ENCODE measurements around the gene PRR5. TPM values are rescaled to one million over a fixed set of nuclear protein-coding genes. Genes with fewer than 3 reads are reported as not detected.
"Not testable (repeated sequence)": the region's sequence is repeated elsewhere in the genome, so short reads cannot be mapped to it uniquely, and the experiment has no call there.

The PRR5 gene
- total RNA-seq, 1 donor from 2014 or later = 4.0 TPM

DNA sequence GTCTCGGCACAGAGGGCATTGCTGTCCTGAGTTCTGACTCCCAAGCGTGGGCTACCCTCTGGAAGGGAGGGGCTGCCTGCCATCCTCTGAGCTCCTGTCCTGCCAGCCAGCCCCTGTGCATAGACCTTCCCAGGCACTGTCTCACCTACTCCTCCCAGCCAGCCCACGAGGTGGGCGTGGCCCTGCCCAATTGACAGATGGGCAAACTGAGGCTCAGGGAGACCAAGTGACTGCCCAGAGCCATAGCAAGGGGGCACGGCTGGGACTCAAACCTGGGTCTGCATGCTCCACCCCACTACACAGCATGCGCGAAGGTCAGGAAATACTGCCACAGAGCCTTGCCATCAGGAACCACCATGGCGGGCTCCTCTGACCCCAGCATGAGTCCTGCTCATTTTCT lies 29.4 kb upstream of the PRR5 start:
- Histone ChIP-seq H2AFZ (replicated peaks) (no peak overlapping the region), H3K27me3 (peaks cover 15% of the 10 kb centered on the region), H3K27ac (no peak overlapping the region), H3K9me3 (ENCODE audit: low read depth) (no peaks in the 10 kb centered on the region), H3K79me2 (ENCODE audit: low read depth) (no peaks in the 10 kb centered on the region), H3K4me2 (no peak overlapping the region), H3K4me3 (no peak overlapping the region), H3K9ac (no peak overlapping the region), H4K20me1 (ENCODE audit: low read depth) (no peaks in the 10 kb centered on the region), H3F3A (ENCODE audit: low read depth) (peaks cover 16% of the 10 kb centered on the region), H3K36me3 (no peaks in the 10 kb centered on the region), H3K4me1 (no peaks in the 10 kb centered on the region)
- Mint-ChIP-seq H3K4me3 (no peak overlapping the region), H3K9me3 (no peaks in the 10 kb centered on the region), H3K36me3 (no peaks in the 10 kb centered on the region), H3K4me1 (peaks cover 18% of the 10 kb centered on the region), H3K27ac (no peak overlapping the region), H3K27me3 (ENCODE audit: insufficient read depth, low read depth) (peaks cover 16% of the 10 kb centered on the region)
- TF ChIP-seq EZH2phosphoT487 (IDR thresholded peaks at IDR 0.05) = no peak
- no peak for TF ChIP-seq EZH2 (IDR thresholded peaks at IDR 0.05)
- TF ChIP-seq, protein P1, sequence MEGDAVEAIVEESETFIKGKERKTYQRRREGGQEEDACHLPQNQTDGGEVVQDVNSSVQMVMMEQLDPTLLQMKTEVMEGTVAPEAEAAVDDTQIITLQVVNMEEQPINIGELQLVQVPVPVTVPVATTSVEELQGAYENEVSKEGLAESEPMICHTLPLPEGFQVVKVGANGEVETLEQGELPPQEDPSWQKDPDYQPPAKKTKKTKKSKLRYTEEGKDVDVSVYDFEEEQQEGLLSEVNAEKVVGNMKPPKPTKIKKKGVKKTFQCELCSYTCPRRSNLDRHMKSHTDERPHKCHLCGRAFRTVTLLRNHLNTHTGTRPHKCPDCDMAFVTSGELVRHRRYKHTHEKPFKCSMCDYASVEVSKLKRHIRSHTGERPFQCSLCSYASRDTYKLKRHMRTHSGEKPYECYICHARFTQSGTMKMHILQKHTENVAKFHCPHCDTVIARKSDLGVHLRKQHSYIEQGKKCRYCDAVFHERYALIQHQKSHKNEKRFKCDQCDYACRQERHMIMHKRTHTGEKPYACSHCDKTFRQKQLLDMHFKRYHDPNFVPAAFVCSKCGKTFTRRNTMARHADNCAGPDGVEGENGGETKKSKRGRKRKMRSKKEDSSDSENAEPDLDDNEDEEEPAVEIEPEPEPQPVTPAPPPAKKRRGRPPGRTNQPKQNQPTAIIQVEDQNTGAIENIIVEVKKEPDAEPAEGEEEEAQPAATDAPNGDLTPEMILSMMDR (IDR thresholded peaks at IDR 0.05) = no peak
- no peak for DNase-seq (ENCODE audit: low spot score)

DNA sequence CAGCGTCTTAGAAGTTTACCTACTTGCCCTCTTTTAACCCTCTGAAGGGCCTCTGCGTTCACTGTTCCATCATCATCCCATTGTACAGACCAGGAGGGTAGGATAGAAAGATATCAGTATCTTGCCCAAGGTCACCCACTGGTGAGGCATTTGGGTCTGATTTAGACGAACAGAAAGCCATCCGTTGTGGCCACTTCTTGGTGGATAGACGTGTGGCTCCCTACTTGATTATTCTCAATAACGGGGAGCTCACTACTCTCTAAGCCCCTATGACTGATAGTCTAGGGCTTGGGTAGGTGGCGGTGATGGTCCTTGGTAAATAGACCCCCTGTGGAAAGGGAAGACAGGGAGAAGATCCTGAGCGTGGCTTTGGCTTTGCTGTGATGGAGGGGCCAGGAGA lies 28.6 kb upstream of the PRR5 start:
- Mint-ChIP-seq H3K36me3 (no peaks in the 10 kb centered on the region), H3K27ac (peak overlapping the region; percentile 16), H3K9me3 (no peaks in the 10 kb centered on the region), H3K4me1 (peaks cover 16% of the 10 kb centered on the region), H3K27me3 (ENCODE audit: insufficient read depth, low read depth) (peaks cover 15% of the 10 kb centered on the region), H3K4me3 (no peak overlapping the region)
- TF ChIP-seq EZH2 (IDR thresholded peaks at IDR 0.05) = no peak
- peaks cover 9% of the 10 kb centered on the region for H3F3A ChIP-seq (ENCODE audit: low read depth)
- H2AFZ ChIP-seq (replicated peaks) = no peak overlapping the region
- no peak overlapping the region for H3K4me3 ChIP-seq
- H3K9me3 ChIP-seq (ENCODE audit: low read depth) = no peaks in the 10 kb centered on the region
- no peak overlapping the region for H3K27ac ChIP-seq
- peaks cover 9% of the 10 kb centered on the region for H3K27me3 ChIP-seq
- DNase-seq (ENCODE audit: low spot score) = no peak
- no peak overlapping the region for H3K4me2 ChIP-seq
- no peaks in the 10 kb centered on the region for H3K79me2 ChIP-seq (ENCODE audit: low read depth)
- no peak overlapping the region for H3K9ac ChIP-seq
- no peaks in the 10 kb centered on the region for H3K36me3 ChIP-seq
- H4K20me1 ChIP-seq (ENCODE audit: low read depth) = no peaks in the 10 kb centered on the region
- no peaks in the 10 kb centered on the region for H3K4me1 ChIP-seq

DNA sequence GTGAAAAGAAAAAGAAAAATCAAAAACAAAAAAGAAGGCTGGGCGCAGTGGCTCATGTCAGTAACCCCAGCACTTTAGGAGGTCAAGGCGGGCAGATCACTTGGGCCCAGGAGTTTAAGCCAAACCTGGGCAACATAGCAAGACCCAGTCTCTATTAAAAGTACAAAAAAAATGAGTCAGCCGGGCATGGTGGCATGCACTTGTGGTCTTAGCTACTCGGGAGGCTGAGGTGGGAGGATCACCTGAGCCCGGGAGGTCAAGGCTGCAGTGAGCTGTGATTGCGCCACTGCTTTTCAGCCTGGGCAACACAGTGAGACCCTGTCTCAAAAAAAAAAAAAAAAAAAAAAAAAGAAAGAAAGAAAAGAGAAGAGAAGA lies 26.0 kb upstream of the PRR5 start:
- H3F3A ChIP-seq (ENCODE audit: low read depth); H2AFZ ChIP-seq (replicated peaks); H3K4me1 ChIP-seq; H3K9me3 ChIP-seq (ENCODE audit: low read depth); H3K27ac ChIP-seq; H3K27ac Mint-ChIP-seq; H3K9ac ChIP-seq; H3K27me3 ChIP-seq; H3K4me2 ChIP-seq; H3K4me3 Mint-ChIP-seq; H3K4me3 ChIP-seq; H3K27me3 Mint-ChIP-seq (ENCODE audit: insufficient read depth, low read depth); H3K36me3 Mint-ChIP-seq; H3K36me3 ChIP-seq; H3K9me3 Mint-ChIP-seq; H4K20me1 ChIP-seq (ENCODE audit: low read depth); DNase-seq (ENCODE audit: low spot score); H3K79me2 ChIP-seq (ENCODE audit: low read depth): not testable (repeated sequence)
- peaks cover 27% of the 10 kb centered on the region for H3K4me1 Mint-ChIP-seq

DNA sequence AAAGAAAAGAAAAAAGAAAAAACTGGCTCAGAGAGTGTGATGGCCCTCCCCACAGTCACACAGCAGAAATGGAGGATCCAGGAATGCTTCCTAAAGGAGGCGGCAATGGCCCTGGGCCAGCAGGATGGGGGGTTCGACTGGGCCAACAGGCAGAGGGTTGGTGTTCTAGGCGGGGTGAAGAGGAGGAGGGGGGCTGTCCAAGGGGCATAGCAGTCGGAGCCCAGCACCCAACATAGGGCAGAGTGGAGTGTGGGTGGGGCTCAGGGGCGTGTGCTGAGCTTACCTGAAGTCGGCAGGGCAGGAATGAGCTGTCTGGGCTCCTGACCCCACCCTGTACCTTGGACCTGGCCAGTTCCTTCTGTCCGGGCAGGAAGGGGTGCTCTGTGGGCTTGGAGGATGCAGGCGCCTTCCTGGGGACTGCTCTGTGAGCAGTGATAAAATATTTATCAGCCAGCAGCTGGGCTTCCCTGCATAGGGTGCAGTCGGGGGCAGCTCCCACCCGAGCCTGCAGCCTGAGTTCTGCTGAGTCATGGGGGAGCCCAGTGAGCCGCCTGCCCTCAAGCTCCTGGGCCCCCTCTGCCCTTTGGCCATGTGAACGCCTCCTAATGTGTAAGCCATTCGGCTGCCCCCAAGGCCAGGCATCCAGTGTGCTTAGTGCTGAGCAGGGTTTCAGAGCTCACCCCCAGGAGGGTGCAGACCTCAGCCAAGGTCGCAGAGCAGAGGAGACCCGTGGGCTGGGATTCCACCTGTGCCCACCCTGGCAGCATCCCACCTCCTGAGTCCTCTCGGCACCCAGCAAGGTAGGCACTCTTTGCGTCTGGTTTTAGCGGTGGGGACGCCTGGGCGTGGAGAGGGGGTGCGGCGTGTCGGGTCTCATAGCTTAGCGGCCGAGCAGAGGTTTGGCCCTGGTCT lies 25.3 kb upstream of the PRR5 start:
- H3K4me3 Mint-ChIP-seq = no peak overlapping the region
- H3K27me3 ChIP-seq = no peaks in the 10 kb centered on the region
- peaks cover 22% of the 10 kb centered on the region for H3K4me1 Mint-ChIP-seq
- DNase-seq (ENCODE audit: low spot score) = no peak
- no peaks in the 10 kb centered on the region for H3K36me3 Mint-ChIP-seq
- no peaks in the 10 kb centered on the region for H3K36me3 ChIP-seq
- TF ChIP-seq EZH2phosphoT487 (IDR thresholded peaks at IDR 0.05) (no peak), EZH2 (IDR thresholded peaks at IDR 0.05) (no peak)
- TF ChIP-seq, protein P1 (IDR thresholded peaks at IDR 0.05) = no peak
- no peak overlapping the region for H2AFZ ChIP-seq (replicated peaks)
- no peak overlapping the region for H3K27ac ChIP-seq
- no peaks in the 10 kb centered on the region for H3K79me2 ChIP-seq (ENCODE audit: low read depth)
- H3K4me1 ChIP-seq = peaks cover 2% of the 10 kb centered on the region
- H4K20me1 ChIP-seq (ENCODE audit: low read depth) = no peaks in the 10 kb centered on the region
- H3K4me3 ChIP-seq = no peak overlapping the region
- H3K4me2 ChIP-seq = no peak overlapping the region
- H3K9me3 ChIP-seq (ENCODE audit: low read depth) = no peaks in the 10 kb centered on the region
- H3F3A ChIP-seq (ENCODE audit: low read depth) = no peaks in the 10 kb centered on the region
- H3K9me3 Mint-ChIP-seq = no peaks in the 10 kb centered on the region
- no peak overlapping the region for H3K9ac ChIP-seq
- peaks cover 10% of the 10 kb centered on the region for H3K27me3 Mint-ChIP-seq (ENCODE audit: insufficient read depth, low read depth)
- H3K27ac Mint-ChIP-seq = no peak overlapping the region
